ENCODE data around the gene REG4. TPM values are rescaled to one million over a fixed set of nuclear protein-coding genes. Genes with fewer than 3 reads are reported as not detected.
"Not testable (repeated sequence)": the region's sequence is repeated elsewhere in the genome, so short reads cannot be mapped to it uniquely, and the experiment has no call there.

The REG4 gene
- polyA plus RNA-seq, 1 donor, result 548 TPM

GRCh38 chr1:119795261-119796200 is 15.7 kb downstream of the REG4 start:
- Histone ChIP-seq H3K9me3 (ENCODE audit: control insufficient read depth, low read depth, low read length) (no peaks in the 10 kb centered on the region), H3K4me3 (ENCODE audit: low read length) (no peak overlapping the region), H3K27ac (ENCODE audit: low read length) (peak overlapping the region; percentile 6), H3K4me1 (ENCODE audit: control insufficient read depth, insufficient read depth, low read length) (peaks cover 50% of the 10 kb centered on the region), H3K27me3 (ENCODE audit: control insufficient read depth, insufficient read depth, low read length) (no peaks in the 10 kb centered on the region), H3K36me3 (ENCODE audit: control insufficient read depth, insufficient read depth, low read length) (no peaks in the 10 kb centered on the region)
- no peak for DNase-seq
- no CpG with 5 or more reads among the region's 9 CpGs for WGBS (ENCODE audit: insufficient coverage, low lambda C conversion rate)

DNA sequence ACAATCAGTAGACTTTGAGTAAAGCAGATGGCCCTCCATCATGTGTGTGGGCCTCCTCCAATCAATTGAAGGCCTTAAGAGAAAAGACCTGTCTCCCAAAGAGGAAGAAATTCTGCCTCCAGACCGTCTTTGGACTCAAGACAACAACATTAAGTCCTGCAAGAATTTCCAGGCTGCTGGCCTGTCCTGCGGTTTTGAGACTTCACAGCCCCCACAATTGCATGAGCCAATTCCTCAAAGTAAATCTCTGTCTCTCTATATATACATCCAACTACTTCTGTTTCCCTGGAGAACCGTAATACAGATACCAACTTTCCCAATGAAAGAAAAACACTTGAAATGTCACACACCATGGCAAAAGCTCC is 16.4 kb downstream of the REG4 start:
- H3K27me3 ChIP-seq (ENCODE audit: control insufficient read depth, insufficient read depth, low read length), result no peaks in the 10 kb centered on the region
- WGBS (ENCODE audit: insufficient coverage, low lambda C conversion rate), result no CpG with 5 or more reads among the region's 3 CpGs
- peaks cover 56% of the 10 kb centered on the region for H3K4me1 ChIP-seq (ENCODE audit: control insufficient read depth, insufficient read depth, low read length)
- DNase-seq, result peak; percentile 38 to 54
- no peaks in the 10 kb centered on the region for H3K9me3 ChIP-seq (ENCODE audit: control insufficient read depth, low read depth, low read length)
- H3K36me3 ChIP-seq (ENCODE audit: control insufficient read depth, insufficient read depth, low read length), result no peaks in the 10 kb centered on the region
- H3K4me3 ChIP-seq (ENCODE audit: low read length), result no peak overlapping the region
- H3K27ac ChIP-seq (ENCODE audit: low read length), result peak overlapping the region; percentile 6

DNA sequence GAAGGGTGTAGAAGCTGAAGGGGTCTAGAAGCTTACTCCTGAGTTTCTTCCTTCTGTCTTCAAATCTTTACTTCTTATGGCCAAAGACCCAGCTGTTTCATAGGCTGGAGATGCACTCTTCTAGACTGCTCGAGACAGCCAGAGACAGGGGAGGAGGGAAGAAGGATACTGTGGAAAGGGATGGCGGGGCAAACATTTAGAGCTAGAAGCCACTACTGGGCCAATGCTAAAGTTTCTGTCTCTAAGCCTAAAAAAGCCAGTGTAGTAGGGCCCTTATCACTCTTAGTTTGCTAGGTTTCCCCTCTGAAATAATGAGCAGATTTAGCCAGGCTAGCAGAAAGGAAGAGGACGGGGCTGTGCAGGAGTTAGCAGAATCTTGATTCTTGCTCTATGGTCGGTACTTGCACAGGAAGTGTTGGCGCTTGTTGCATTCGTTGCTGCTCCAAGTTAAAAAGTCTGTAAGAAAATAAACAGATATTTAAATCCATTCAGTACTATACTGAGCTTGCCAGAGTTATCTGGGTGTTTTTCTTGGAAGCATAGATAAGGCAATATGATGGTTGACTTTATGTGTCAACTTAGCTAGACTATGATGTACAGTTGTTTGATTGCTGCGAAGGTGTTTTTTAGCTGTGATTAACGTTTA is 16.9 kb downstream of the REG4 start:
- Histone ChIP-seq H3K9me3 (ENCODE audit: control insufficient read depth, low read depth, low read length) (no peaks in the 10 kb centered on the region), H3K4me1 (ENCODE audit: control insufficient read depth, insufficient read depth, low read length) (peaks cover 55% of the 10 kb centered on the region), H3K4me3 (ENCODE audit: low read length) (no peak overlapping the region), H3K27ac (ENCODE audit: low read length) (peak overlapping the region; percentile 30), H3K36me3 (ENCODE audit: control insufficient read depth, insufficient read depth, low read length) (no peaks in the 10 kb centered on the region), H3K27me3 (ENCODE audit: control insufficient read depth, insufficient read depth, low read length) (no peaks in the 10 kb centered on the region)
- WGBS (ENCODE audit: insufficient coverage, low lambda C conversion rate), result no CpG with 5 or more reads among the region's 8 CpGs
- DNase-seq, result no peak

DNA sequence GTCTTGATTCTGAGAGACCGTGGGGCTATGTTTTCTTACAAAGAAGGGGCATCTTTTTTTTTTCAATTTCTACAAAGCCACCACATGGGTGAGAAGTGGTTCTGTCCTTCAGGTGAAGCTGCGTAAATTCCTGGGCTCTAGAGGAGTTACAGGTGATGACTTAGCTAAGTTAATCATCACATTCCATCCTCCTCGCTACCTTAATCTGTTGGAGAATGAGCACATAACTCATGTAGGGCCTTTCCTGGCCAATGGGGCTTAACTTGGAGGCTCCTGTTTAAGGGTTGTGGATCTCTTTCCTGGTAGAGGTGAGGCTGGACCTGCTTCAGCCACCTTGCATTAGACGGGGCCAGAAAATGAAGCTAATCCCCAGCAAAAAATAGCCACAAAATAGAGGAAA is 19.9 kb downstream of the REG4 start:
- Histone ChIP-seq H3K9me3 (ENCODE audit: control insufficient read depth, low read depth, low read length) (no peaks in the 10 kb centered on the region), H3K4me1 (ENCODE audit: control insufficient read depth, insufficient read depth, low read length) (peaks cover 57% of the 10 kb centered on the region), H3K27ac (ENCODE audit: low read length) (peak overlapping the region; percentile 76), H3K4me3 (ENCODE audit: low read length) (no peak overlapping the region), H3K36me3 (ENCODE audit: control insufficient read depth, insufficient read depth, low read length) (no peaks in the 10 kb centered on the region), H3K27me3 (ENCODE audit: control insufficient read depth, insufficient read depth, low read length) (no peaks in the 10 kb centered on the region)
- no CpG with 5 or more reads among the region's 4 CpGs for WGBS (ENCODE audit: insufficient coverage, low lambda C conversion rate)
- peak; percentile 43 to 70 for DNase-seq

DNA sequence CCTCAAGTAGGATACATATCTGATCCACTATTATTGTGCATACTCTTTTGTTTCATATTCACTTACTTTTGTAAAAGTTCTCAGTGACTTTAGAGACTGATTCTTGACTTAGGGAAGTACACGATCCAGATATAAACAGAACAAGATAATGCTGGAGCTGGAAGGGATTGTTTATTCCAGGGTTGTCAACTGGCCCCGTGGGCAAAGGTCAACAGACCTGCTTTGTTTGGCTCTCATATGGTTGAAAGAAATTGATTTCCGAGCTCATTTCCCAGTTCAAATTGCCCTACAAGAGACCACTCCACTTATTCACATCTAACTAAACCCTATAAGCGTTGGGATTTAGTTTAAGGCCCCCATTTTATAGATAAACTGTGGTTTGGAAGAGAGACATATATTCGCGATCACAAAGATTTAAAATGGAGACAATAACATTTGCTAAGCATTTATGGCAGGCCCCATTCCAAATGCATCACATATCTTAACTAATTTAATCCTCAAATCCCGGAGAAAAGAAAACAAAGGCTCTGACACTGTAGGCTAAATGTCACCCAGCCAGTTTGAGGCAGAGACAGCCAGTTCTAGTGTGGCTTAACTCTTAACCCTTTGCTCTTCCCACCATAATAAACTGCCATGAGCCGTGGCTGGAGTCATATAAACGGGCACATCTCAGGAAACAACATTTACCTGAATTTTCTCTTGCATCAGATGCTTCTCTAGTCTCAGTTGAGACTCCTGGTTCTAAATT is 20.6 kb downstream of the REG4 start:
- peak in 1 of 2 donors; percentile 82 for DNase-seq
- H3K9me3 ChIP-seq (ENCODE audit: control insufficient read depth, low read depth, low read length), result no peaks in the 10 kb centered on the region
- peaks cover 60% of the 10 kb centered on the region for H3K4me1 ChIP-seq (ENCODE audit: control insufficient read depth, insufficient read depth, low read length)
- 0% methylated on average over 1 of the region's 9 CpGs for WGBS (ENCODE audit: insufficient coverage, low lambda C conversion rate)
- H3K4me3 ChIP-seq (ENCODE audit: low read length), result no peak overlapping the region
- no peaks in the 10 kb centered on the region for H3K36me3 ChIP-seq (ENCODE audit: control insufficient read depth, insufficient read depth, low read length)
- peak overlapping the region; percentile 76 for H3K27ac ChIP-seq (ENCODE audit: low read length)
- H3K27me3 ChIP-seq (ENCODE audit: control insufficient read depth, insufficient read depth, low read length), result no peaks in the 10 kb centered on the region

- H3K36me3 ChIP-seq (ENCODE audit: control insufficient read depth, insufficient read depth, low read length), result no peaks in the 10 kb centered on the region
- H3K9me3 ChIP-seq (ENCODE audit: control insufficient read depth, low read depth, low read length), result no peaks in the 10 kb centered on the region
- no CpG with 5 or more reads among the region's 2 CpGs for WGBS (ENCODE audit: insufficient coverage, low lambda C conversion rate)
- DNase-seq, result peak; percentile 56 to 79
- H3K4me3 ChIP-seq (ENCODE audit: low read length), result no peak overlapping the region
- H3K4me1 ChIP-seq (ENCODE audit: control insufficient read depth, insufficient read depth, low read length), result peaks cover 67% of the 10 kb centered on the region
- H3K27me3 ChIP-seq (ENCODE audit: control insufficient read depth, insufficient read depth, low read length), result no peaks in the 10 kb centered on the region
- peak overlapping the region; percentile 72 for H3K27ac ChIP-seq (ENCODE audit: low read length)
Observed at GRCh38 chr1:119787776-119788175, 23.5 kb downstream of the REG4 start.

DNA sequence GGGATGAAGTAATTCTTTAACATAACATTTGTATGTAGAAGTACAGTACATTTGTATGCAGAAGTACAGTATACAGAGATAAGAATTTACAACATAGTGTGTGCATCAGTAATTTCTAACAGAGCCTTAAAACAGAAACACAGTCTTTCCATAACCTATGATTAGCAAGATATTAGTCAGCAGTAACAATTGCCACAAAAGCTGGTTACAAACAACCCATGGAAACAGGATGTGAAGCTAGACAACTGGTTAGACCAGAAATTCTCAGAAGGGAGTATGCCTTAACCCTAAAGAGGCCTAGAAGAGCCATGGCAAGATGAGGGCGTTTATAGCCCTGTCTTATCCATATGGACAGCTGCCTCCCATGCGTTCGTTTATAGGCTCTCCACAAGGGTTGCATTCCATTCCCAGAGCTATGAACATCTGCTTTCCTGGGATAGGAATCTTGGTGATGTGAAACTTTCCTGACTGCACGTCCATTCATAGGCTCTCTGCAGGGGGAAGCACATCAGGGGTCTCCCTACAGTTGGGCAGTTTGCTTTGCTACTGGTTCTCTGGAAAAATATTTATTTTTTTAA is 24.7 kb downstream of the REG4 start:
- not testable (repeated sequence) for H3K4me3 ChIP-seq (ENCODE audit: low read length); H3K27me3 ChIP-seq (ENCODE audit: control insufficient read depth, insufficient read depth, low read length); H3K9me3 ChIP-seq (ENCODE audit: control insufficient read depth, low read depth, low read length); H3K36me3 ChIP-seq (ENCODE audit: control insufficient read depth, insufficient read depth, low read length)
- DNase-seq, result peak in 1 of 2 donors; percentile 71
- WGBS (ENCODE audit: insufficient coverage, low lambda C conversion rate), result no CpG with 5 or more reads among the region's 4 CpGs
- peak overlapping the region; percentile 75 for H3K27ac ChIP-seq (ENCODE audit: low read length)
- H3K4me1 ChIP-seq (ENCODE audit: control insufficient read depth, insufficient read depth, low read length), result peaks cover 68% of the 10 kb centered on the region

- H3K4me3 ChIP-seq (ENCODE audit: low read length); H3K27me3 ChIP-seq (ENCODE audit: control insufficient read depth, insufficient read depth, low read length); H3K36me3 ChIP-seq (ENCODE audit: control insufficient read depth, insufficient read depth, low read length); H3K9me3 ChIP-seq (ENCODE audit: control insufficient read depth, low read depth, low read length): not testable (repeated sequence)
- DNase-seq, result peak in 1 of 2 donors; percentile 35
- WGBS (ENCODE audit: insufficient coverage, low lambda C conversion rate), result no CpG with 5 or more reads among the region's 7 CpGs
- peak overlapping the region; percentile 75 for H3K27ac ChIP-seq (ENCODE audit: low read length)
- peaks cover 65% of the 10 kb centered on the region for H3K4me1 ChIP-seq (ENCODE audit: control insufficient read depth, insufficient read depth, low read length)
Observed at GRCh38 chr1:119786046-119786445, 25.2 kb downstream of the REG4 start.

DNA sequence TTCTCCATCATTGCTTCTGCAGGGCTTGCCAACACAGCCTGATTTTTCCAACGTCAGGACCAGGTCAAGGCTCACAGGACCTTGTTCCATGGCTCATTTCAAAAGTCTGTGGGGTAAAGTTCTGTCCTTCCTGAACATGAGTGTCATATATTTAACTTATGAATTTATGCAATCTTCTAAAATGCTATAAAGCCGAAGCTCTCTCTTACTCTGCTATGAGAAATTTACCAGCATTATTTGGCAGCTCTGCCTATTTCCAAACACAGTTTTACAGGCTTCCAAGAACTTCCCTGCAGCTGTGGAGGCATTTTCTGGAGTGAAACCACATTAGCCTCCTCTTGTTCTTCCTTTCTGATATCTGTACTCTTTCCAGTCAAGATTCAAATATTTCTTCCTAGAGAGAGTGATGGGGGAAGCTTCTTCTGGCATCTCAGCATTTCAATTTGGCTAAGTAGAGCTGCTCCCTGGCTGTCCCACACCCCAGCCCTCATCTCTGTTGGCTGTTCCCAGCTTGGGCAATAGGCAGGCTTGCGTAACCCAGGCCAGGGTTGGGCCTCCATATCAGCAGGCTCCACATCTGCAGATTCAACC is 27.0 kb downstream of the REG4 start:
- H3K9me3 ChIP-seq (ENCODE audit: control insufficient read depth, low read depth, low read length), result no peaks in the 10 kb centered on the region
- no peaks in the 10 kb centered on the region for H3K27me3 ChIP-seq (ENCODE audit: control insufficient read depth, insufficient read depth, low read length)
- DNase-seq, result peak; percentile 43 to 67
- no peaks in the 10 kb centered on the region for H3K36me3 ChIP-seq (ENCODE audit: control insufficient read depth, insufficient read depth, low read length)
- peaks cover 61% of the 10 kb centered on the region for H3K4me1 ChIP-seq (ENCODE audit: control insufficient read depth, insufficient read depth, low read length)
- H3K27ac ChIP-seq (ENCODE audit: low read length), result peak overlapping the region; percentile 75
- H3K4me3 ChIP-seq (ENCODE audit: low read length), result no peak overlapping the region
- WGBS (ENCODE audit: insufficient coverage, low lambda C conversion rate), result 20% methylated on average over 1 of the region's 3 CpGs

All from large intestine (tissue), 3 donors.